B cell (primary cell): Measurements from ENCODE around the gene COL21A1.

Source experiments
- EZH2 ChIP-seq: IDR thresholded peaks from 2 replicates; pipeline ENCODE4 v1.6.1; 2012; ENCODE audit warnings: borderline replicate concordance, low read depth, mild to moderate bottlenecking, moderate library complexity, low read length; ENCODE audit not compliant: insufficient read depth, poor library complexity, severe bottlenecking
- TF ChIP-seq, protein P1 (sequence below): fragments of 200-600 bp; IDR thresholded peaks from one replicate; pipeline ENCODE4 v1.8.0; 2022; ENCODE audit warnings: antibody characterized with exemption, mild to moderate bottlenecking

DNA sequence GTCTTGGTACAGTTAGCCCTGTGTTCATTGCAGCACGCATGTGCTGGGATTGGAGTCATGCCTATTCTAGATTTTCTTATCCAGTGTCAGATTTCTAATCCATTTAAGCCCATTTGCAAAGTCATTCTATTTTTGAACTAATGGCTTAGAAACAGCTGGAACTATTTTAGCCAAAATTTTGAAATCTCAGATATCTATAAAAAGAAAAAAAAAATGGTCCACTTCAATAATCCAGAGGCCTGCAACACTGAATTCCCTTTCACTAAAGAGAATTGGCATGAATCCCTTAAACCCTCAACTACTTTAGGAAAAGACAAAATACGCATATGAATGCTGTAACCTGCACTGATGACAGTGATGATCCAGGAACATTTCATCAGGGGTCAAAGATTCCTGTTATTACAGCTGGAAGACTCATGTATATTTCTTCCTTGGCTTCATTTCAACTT, 1.5 kb downstream of the COL21A1 start:
- TF ChIP-seq, protein P1, sequence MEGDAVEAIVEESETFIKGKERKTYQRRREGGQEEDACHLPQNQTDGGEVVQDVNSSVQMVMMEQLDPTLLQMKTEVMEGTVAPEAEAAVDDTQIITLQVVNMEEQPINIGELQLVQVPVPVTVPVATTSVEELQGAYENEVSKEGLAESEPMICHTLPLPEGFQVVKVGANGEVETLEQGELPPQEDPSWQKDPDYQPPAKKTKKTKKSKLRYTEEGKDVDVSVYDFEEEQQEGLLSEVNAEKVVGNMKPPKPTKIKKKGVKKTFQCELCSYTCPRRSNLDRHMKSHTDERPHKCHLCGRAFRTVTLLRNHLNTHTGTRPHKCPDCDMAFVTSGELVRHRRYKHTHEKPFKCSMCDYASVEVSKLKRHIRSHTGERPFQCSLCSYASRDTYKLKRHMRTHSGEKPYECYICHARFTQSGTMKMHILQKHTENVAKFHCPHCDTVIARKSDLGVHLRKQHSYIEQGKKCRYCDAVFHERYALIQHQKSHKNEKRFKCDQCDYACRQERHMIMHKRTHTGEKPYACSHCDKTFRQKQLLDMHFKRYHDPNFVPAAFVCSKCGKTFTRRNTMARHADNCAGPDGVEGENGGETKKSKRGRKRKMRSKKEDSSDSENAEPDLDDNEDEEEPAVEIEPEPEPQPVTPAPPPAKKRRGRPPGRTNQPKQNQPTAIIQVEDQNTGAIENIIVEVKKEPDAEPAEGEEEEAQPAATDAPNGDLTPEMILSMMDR = no peak
- TF ChIP-seq EZH2 = no peak
